IMR-90 (cell line): ENCODE results near the gene MTMR4. TPM values are rescaled to one million over a fixed set of nuclear protein-coding genes. Genes with fewer than 3 reads are reported as not detected.

ENCODE experiments used
- ATAC-seq: fragments of 200-7000 bp; cut with Tn5 transposase; 2 replicates; pipeline ENCODE4 v1.9.1; 2020; ENCODE audit warnings: low read depth, mild to moderate bottlenecking, moderate library complexity
- BruUV-seq: library from RNA; stranded (reverse); fragments of 400-500 nt; replicated peaks from 2 replicates; lab custom pipeline; 2021; lab: Mats Ljungman, UMichigan
- CTCF ChIA-PET: fragments of 300-600 bp; formaldehyde crosslinking; extraction: SDS; loops from one replicate; lab custom pipeline; 2021; ENCODE audit warnings: antibody characterized with exemption; lab: Yijun Ruan, JAX
- POLR2A ChIA-PET: fragments of 300-600 bp; sonication (Branson Sonifier 250); formaldehyde crosslinking; loops from one replicate; lab custom pipeline; 2022; ENCODE audit warnings: antibody characterized with exemption; ENCODE audit not compliant: unreplicated experiment; lab: Charles Lee
- DNase-seq: peaks from one replicate; pipeline ENCODE4 v3.0.0; 2013
- H2AFZ ChIP-seq: replicated peaks from 2 replicates; pipeline ENCODE3; 2013; ENCODE audit warnings: low read length, mild to moderate bottlenecking; ENCODE audit not compliant: poor library complexity
- H2AK5ac ChIP-seq: 2 replicates; pipeline ENCODE4 v1.6.1; 2013; ENCODE audit warnings: low read depth, low read length, inconsistent platforms
- H2AK9ac ChIP-seq: replicated peaks from 2 replicates; pipeline ENCODE3; 2013; ENCODE audit warnings: mild to moderate bottlenecking, low read depth, low read length, moderate library complexity; ENCODE audit not compliant: poor library complexity
- H2BK120ac ChIP-seq: 2 replicates; pipeline ENCODE4 v1.6.1; 2013; ENCODE audit warnings: low read depth, low read length, inconsistent platforms
- H2BK15ac ChIP-seq: 3 replicates; pipeline ENCODE4 v1.6.1; 2013; ENCODE audit warnings: low read depth, low read length, inconsistent platforms
- H2BK20ac ChIP-seq: 2 replicates; pipeline ENCODE4 v1.6.1; 2013; ENCODE audit warnings: low read depth, mild to moderate bottlenecking, inconsistent platforms, low read length, moderate library complexity
- H2BK5ac ChIP-seq: 2 replicates; pipeline ENCODE4 v1.6.1; 2013; ENCODE audit warnings: mild to moderate bottlenecking, low read depth, low read length, inconsistent platforms; ENCODE audit not compliant: poor library complexity, severe bottlenecking
- H3K14ac ChIP-seq: replicated peaks from 2 replicates; pipeline ENCODE4 v1.6.1; 2013; ENCODE audit warnings: low read depth, low read length, inconsistent platforms
- H3K18ac ChIP-seq: 2 replicates; pipeline ENCODE4 v1.6.1; 2013; ENCODE audit warnings: low read depth, low read length, control low read depth
- H3K23ac ChIP-seq: 2 replicates; pipeline ENCODE4 v1.6.1; 2013; ENCODE audit warnings: low read depth, low read length, inconsistent platforms
- H3K27ac ChIP-seq: 2 replicates; pipeline ENCODE4 v1.5.1; 2013; ENCODE audit warnings: mild to moderate bottlenecking, control low read depth, low read length; ENCODE audit not compliant: insufficient read depth
- H3K27me3 ChIP-seq: 2 replicates; pipeline ENCODE4 v1.6.1; 2013; ENCODE audit warnings: low read length; ENCODE audit not compliant: control insufficient read depth, insufficient read depth
- H3K36me3 ChIP-seq: 2 replicates; pipeline ENCODE4 v1.6.1; 2013; ENCODE audit warnings: low read length, mixed read lengths; ENCODE audit not compliant: control insufficient read depth, insufficient read depth
- H3K4ac ChIP-seq: 2 replicates; pipeline ENCODE4 v1.6.1; 2013; ENCODE audit warnings: low read depth, low read length, inconsistent platforms
- H3K4me1 ChIP-seq: 2 replicates; pipeline ENCODE4 v1.6.1; 2013; ENCODE audit warnings: low read length, mixed read lengths; ENCODE audit not compliant: control insufficient read depth, insufficient read depth
- H3K4me2 ChIP-seq: 2 replicates; pipeline ENCODE4 v1.6.1; 2013; ENCODE audit warnings: low read depth, mild to moderate bottlenecking, control low read depth, low read length, moderate library complexity
- H3K4me3 ChIP-seq: 2 replicates; pipeline ENCODE4 v1.5.1; 2013; ENCODE audit warnings: low read depth, mild to moderate bottlenecking, control low read depth, low read length, moderate library complexity; ENCODE audit not compliant: insufficient read depth
- H3K56ac ChIP-seq: 2 replicates; pipeline ENCODE4 v1.6.1; 2013; ENCODE audit warnings: low read length, inconsistent platforms; ENCODE audit not compliant: insufficient read depth; ENCODE audit errors: extremely low read depth
- H3K79me1 ChIP-seq, 2 experiments: 2 replicates each; pipeline ENCODE4 v1.6.1; 2013; ENCODE audit warnings: low read length in 2 of 2, inconsistent platforms in 1 of 2, low read depth in 1 of 2
- H3K9ac ChIP-seq: 2 replicates; pipeline ENCODE4 v1.6.1; 2013; ENCODE audit warnings: low read depth, low read length, control low read depth
- H3K9me1 ChIP-seq: 2 replicates; pipeline ENCODE4 v1.6.1; 2013; ENCODE audit warnings: low read length, inconsistent platforms; ENCODE audit not compliant: insufficient read depth
- H3K9me3 ChIP-seq: 2 replicates; pipeline ENCODE4 v1.6.1; 2013; ENCODE audit warnings: low read length; ENCODE audit not compliant: control insufficient read depth, insufficient read depth
- H4K20me1 ChIP-seq: 2 replicates; pipeline ENCODE4 v1.6.1; 2013; ENCODE audit warnings: low read length, inconsistent platforms; ENCODE audit not compliant: insufficient read depth
- H4K5ac ChIP-seq: 2 replicates; pipeline ENCODE4 v1.6.1; 2013; ENCODE audit warnings: mild to moderate bottlenecking, low read depth, low read length, control low read depth
- H4K8ac ChIP-seq, 2 experiments: 2 replicates each; pipeline ENCODE4 v1.6.1; 2013; ENCODE audit warnings: low read depth in 2 of 2, low read length in 2 of 2, control low read depth in 1 of 2, inconsistent platforms in 1 of 2
- H4K91ac ChIP-seq: 2 replicates; pipeline ENCODE4 v1.6.1; 2013; ENCODE audit warnings: low read depth, low read length, inconsistent platforms; ENCODE audit not compliant: insufficient read depth
- BHLHE40 ChIP-seq: fragments of 150-350 bp; IDR thresholded peaks from 2 replicates; pipeline ENCODE4 v1.6.1; 2016; ENCODE audit warnings: mild to moderate bottlenecking, low read depth, low read length
- CEBPB ChIP-seq: IDR thresholded peaks from 2 replicates; pipeline ENCODE4 v1.6.1; 2012; ENCODE audit warnings: low read depth, low read length, improper control_type of control experiment
- CHD1 ChIP-seq: IDR thresholded peaks from 2 replicates; pipeline ENCODE4 v1.6.1; 2012; ENCODE audit warnings: low read depth, low read length, improper control_type of control experiment
- CTCF ChIP-seq: conservative IDR thresholded peaks from 2 replicates; pipeline ENCODE4 v1.5.1; 2012; ENCODE audit warnings: mild to moderate bottlenecking, low read depth, low read length, improper control_type of control experiment
- ELK1 ChIP-seq: fragments of 150-350 bp; IDR thresholded peaks from 2 replicates; pipeline ENCODE4 v1.6.1; 2016; ENCODE audit warnings: low read depth, mild to moderate bottlenecking, low read length, moderate library complexity, borderline replicate concordance
- FOS ChIP-seq: fragments of 150-350 bp; IDR thresholded peaks from 2 replicates; pipeline ENCODE4 v1.6.1; 2016; ENCODE audit warnings: low read depth, low read length
- MAFK ChIP-seq: IDR thresholded peaks from 2 replicates; pipeline ENCODE4 v1.6.1; 2012; ENCODE audit warnings: low read depth, low read length, improper control_type of control experiment
- MXI1 ChIP-seq: IDR thresholded peaks from 2 replicates; pipeline ENCODE4 v1.6.1; 2012; ENCODE audit warnings: low read depth, mild to moderate bottlenecking, low read length, moderate library complexity, borderline replicate concordance
- NFE2L2 ChIP-seq: fragments of 150-350 bp; IDR thresholded peaks from 2 replicates; pipeline ENCODE4 v1.6.1; 2016; ENCODE audit warnings: low read depth, mild to moderate bottlenecking, low read length
- POLR2A ChIP-seq: IDR thresholded peaks from 2 replicates; pipeline ENCODE4 v1.6.1; 2012; ENCODE audit warnings: mild to moderate bottlenecking, low read depth, low read length
- RAD21 ChIP-seq: IDR thresholded peaks from 2 replicates; pipeline ENCODE4 v1.6.1; 2012; ENCODE audit warnings: low read length, improper control_type of control experiment
- RFX5 ChIP-seq: IDR thresholded peaks from 2 replicates; pipeline ENCODE4 v1.8.0; 2012; ENCODE audit warnings: low read depth, mild to moderate bottlenecking, low read length, moderate library complexity
- SMC3 ChIP-seq: fragments of 150-350 bp; IDR thresholded peaks from 2 replicates; pipeline ENCODE4 v1.6.1; 2016; ENCODE audit warnings: low read depth, mild to moderate bottlenecking, antibody characterized with exemption, low read length, moderate library complexity
- WGBS, 2 experiments: methylation state at CpG; one replicate each; pipeline versions ENCODE4 v1.1.5 to v1.1.7; 2013; ENCODE audit warnings: missing lambda C conversion rate in 2 of 2; ENCODE audit not compliant: insufficient read length in 1 of 2; ENCODE audit errors: extremely low coverage in 2 of 2; 5-methylcytosine and 5-hydroxymethylcytosine counted together
- dilution Hi-C: fragments of 300-500 bp; cut with HindIII; formaldehyde crosslinking; loops from one replicate; pipeline ENCODE4 v1.14.3; 2018; ENCODE audit warnings: low sequenced_read_pairs; ENCODE audit not compliant: unreplicated experiment
- in situ Hi-C: fragments of 300-500 bp; cut with MboI; formaldehyde crosslinking; loops from 3 replicates; pipeline ENCODE4 v1.14.3; 2019; ENCODE audit warnings: low sequenced_read_pairs, inconsistent platforms, mixed read lengths
- intact Hi-C: fragments of 100-400 bp; cut with micrococcal nuclease; formaldehyde crosslinking; loops from 2 replicates; pipeline ENCODE4 v1.10.0; 2022
- polyA plus RNA-seq, 3 experiments: library from polyadenylated mRNA; depleted of rRNA; stranded (reverse); fragments of >200 nt; gene quantifications; 2 replicates each; pipeline ENCODE4 v1.2.3, GENCODE V29; 2012; ENCODE audit warnings: low replicate concordance in 1 of 3
- total RNA-seq: library from RNA; depleted of rRNA; stranded (reverse); fragments of >200 nt; gene quantifications from 2 replicates; pipeline ENCODE4 v1.2.3, GENCODE V29; 2012
- TF ChIP-seq, protein P1 (sequence below): fragments of 150-350 bp; IDR thresholded peaks from 2 replicates; pipeline ENCODE4 v1.6.1; 2017; ENCODE audit warnings: mild to moderate bottlenecking, antibody characterized with exemption, low read length, low read depth

The MTMR4 gene
- total and polyA plus RNA-seq, 2 of the 4 experiments (the other 2 are of a cell fraction), result 13.2 to 42.5 TPM

DNA sequence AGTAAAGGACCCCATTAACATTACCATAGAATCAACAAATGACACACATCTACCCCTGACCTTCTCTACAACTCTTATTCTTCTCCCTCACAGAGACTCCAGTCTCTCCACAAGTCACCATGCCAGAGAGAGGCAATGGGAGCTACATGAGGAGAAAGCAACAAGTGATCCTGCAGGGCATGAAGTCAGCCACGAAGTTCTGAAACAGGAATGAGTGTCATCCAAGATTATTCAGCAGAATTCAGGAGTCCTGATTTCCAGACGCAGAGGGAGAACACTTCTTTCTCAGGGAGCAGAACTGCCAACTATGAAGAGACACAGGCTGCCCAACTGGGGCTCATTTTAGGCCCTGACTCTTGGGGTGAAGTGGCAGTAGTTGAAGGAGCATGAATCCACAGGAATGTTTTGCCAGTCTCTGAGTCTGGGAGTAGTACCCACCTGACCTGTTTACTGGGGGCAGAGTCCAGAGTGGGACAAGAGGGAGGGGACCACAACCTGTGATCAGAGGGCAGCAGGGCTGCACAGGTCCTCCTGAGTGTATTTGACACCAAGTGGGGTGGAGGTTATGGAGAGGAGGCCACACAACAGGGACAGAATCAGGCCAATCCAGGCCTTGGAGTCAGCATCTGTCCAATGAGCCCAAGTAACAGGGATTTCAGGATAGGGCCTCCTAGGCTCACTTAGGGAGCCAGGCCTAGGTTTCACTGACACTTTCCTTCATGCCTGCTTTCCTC lies 2.4 kb upstream of the MTMR4 start:
- in situ Hi-C loops, result loop anchor here (10.0 kb wide), 1 partner anchor 118 kb away; no protein-coding TSS in a partner anchor
- Histone ChIP-seq H2AK5ac (peak overlapping the region; percentile 89), H4K8ac (peak overlapping the region; percentile 84 to 85), H3K27ac (peak overlapping the region; percentile 65; the same call in 1 of the 2 replicates), H2BK15ac (0 out of 3 replicates have a peak overlapping the region, but pooled peaks have one; percentile 46), H2BK5ac (peak overlapping the region; percentile 52), H3K79me1 (peaks cover 5 to 45% of the 10 kb centered on the region in 2 experiments; a peak in 3 of 4 replicates), H3K9me3 (no peaks in the 10 kb centered on the region), H2AFZ (peak overlapping the region; percentile 99), H3K36me3 (peaks cover 5% of the 10 kb centered on the region; the same call in 1 of the 2 replicates), H4K5ac (peak overlapping the region; percentile 58), H2BK120ac (peak overlapping the region; percentile 33; the same call in 1 of the 2 replicates), H3K27me3 (no peaks in the 10 kb centered on the region), H3K23ac (0 out of 2 replicates have a peak overlapping the region, but pooled peaks have one; percentile 38), H4K91ac (peak overlapping the region; percentile 80), H3K4me3 (peak overlapping the region; percentile 64), H3K9me1 (peaks cover 15% of the 10 kb centered on the region; the same call in 1 of the 2 replicates), H4K20me1 (no peaks in the 10 kb centered on the region), H3K9ac (peak overlapping the region; percentile 68), H3K4ac (peak overlapping the region; percentile 87), H3K4me1 (peaks cover 12% of the 10 kb centered on the region; the same call in 1 of the 2 replicates), H3K56ac (peak overlapping the region; percentile 51; the same call in 1 of the 2 replicates), H3K18ac (no peak overlapping the region), H3K4me2 (peak overlapping the region; percentile 88), H2BK20ac (no peak overlapping the region; the same call in 1 of the 2 replicates), H3K14ac (peak overlapping the region; percentile 81), H2AK9ac (peak overlapping the region; percentile 97)
- ATAC-seq (no peak), DNase-seq (no peak)
- intact Hi-C loops, result loop anchor here (5.0 to 10.0 kb wide), 2 partner anchors 165 to 268 kb away; partner anchors contain the start of gene SUPT4H1
- dilution Hi-C loops, result no loop called here
- no CpG with 5 or more reads among the region's 2 CpGs for WGBS, 2 experiments
- BruUV-seq, result no TSS peak
- ChIA-PET CTCF (no interaction called here), POLR2A (no interaction called here)
- TF ChIP-seq SMC3, result no peak
- TF ChIP-seq POLR2A, result no peak
- TF ChIP-seq ELK1, result no peak
- no peak for TF ChIP-seq MXI1
- TF ChIP-seq, protein P1, sequence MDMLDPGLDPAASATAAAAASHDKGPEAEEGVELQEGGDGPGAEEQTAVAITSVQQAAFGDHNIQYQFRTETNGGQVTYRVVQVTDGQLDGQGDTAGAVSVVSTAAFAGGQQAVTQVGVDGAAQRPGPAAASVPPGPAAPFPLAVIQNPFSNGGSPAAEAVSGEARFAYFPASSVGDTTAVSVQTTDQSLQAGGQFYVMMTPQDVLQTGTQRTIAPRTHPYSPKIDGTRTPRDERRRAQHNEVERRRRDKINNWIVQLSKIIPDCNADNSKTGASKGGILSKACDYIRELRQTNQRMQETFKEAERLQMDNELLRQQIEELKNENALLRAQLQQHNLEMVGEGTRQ, result no peak
- no peak for TF ChIP-seq FOS
- no peak for TF ChIP-seq RFX5
- no peak for TF ChIP-seq CTCF
- TF ChIP-seq RAD21, result no peak
- TF ChIP-seq CHD1, result no peak
- TF ChIP-seq MAFK, result no peak
- TF ChIP-seq CEBPB, result no peak
- no peak for TF ChIP-seq NFE2L2
- no peak for TF ChIP-seq BHLHE40
